ENCODE data around the gene SNX33. TPM values are rescaled to one million over a fixed set of nuclear protein-coding genes. Genes with fewer than 3 reads are reported as not detected.

The SNX33 gene
- total and polyA plus RNA-seq, 2 of the 13 experiments (the other 11 are each of a cell fraction or from before 2014, with no cell fraction given) = 11.0 to 11.6 TPM

DNA sequence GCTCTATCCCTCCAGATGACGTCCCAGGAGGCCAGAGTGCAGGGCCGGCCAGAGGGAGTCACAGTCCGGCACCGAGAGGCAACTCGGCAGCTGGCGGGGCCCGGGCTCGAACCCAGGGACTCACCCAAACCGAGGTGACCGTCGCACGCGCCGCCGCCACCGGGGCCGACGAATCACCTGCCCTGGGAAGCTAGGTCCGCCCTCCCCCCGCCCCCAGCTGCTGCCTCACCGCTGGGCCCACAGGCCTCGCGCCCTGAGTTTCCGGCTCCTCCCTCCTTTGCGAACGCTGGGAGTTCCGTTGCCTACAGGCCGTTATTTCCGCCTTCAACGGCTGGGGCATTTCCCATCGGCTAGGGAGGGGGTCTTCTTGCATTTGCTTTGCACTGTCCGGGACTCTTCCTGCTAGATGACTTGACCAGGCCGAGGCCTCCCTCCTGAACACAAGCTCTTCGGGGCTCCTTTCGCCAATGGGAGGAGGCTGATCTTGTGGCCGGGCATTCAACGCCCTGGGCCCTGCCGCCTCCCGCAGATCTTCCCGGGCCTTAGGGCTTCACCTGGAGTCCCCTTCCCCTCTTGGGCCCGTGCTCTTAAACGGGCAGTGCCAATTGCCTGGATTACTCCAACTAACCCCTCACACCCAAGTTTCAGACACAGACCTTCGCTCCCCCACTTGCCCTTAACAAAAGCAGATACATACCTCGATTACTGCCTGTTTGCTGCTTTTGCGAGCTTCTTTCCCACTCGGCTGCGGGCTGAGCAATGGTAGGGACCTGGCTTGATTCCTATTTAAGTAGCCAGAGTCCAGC is 22.0 kb upstream of the SNX33 start, which contains the start of gene SNUPN (continued):
- TF ChIP-seq, protein P1, sequence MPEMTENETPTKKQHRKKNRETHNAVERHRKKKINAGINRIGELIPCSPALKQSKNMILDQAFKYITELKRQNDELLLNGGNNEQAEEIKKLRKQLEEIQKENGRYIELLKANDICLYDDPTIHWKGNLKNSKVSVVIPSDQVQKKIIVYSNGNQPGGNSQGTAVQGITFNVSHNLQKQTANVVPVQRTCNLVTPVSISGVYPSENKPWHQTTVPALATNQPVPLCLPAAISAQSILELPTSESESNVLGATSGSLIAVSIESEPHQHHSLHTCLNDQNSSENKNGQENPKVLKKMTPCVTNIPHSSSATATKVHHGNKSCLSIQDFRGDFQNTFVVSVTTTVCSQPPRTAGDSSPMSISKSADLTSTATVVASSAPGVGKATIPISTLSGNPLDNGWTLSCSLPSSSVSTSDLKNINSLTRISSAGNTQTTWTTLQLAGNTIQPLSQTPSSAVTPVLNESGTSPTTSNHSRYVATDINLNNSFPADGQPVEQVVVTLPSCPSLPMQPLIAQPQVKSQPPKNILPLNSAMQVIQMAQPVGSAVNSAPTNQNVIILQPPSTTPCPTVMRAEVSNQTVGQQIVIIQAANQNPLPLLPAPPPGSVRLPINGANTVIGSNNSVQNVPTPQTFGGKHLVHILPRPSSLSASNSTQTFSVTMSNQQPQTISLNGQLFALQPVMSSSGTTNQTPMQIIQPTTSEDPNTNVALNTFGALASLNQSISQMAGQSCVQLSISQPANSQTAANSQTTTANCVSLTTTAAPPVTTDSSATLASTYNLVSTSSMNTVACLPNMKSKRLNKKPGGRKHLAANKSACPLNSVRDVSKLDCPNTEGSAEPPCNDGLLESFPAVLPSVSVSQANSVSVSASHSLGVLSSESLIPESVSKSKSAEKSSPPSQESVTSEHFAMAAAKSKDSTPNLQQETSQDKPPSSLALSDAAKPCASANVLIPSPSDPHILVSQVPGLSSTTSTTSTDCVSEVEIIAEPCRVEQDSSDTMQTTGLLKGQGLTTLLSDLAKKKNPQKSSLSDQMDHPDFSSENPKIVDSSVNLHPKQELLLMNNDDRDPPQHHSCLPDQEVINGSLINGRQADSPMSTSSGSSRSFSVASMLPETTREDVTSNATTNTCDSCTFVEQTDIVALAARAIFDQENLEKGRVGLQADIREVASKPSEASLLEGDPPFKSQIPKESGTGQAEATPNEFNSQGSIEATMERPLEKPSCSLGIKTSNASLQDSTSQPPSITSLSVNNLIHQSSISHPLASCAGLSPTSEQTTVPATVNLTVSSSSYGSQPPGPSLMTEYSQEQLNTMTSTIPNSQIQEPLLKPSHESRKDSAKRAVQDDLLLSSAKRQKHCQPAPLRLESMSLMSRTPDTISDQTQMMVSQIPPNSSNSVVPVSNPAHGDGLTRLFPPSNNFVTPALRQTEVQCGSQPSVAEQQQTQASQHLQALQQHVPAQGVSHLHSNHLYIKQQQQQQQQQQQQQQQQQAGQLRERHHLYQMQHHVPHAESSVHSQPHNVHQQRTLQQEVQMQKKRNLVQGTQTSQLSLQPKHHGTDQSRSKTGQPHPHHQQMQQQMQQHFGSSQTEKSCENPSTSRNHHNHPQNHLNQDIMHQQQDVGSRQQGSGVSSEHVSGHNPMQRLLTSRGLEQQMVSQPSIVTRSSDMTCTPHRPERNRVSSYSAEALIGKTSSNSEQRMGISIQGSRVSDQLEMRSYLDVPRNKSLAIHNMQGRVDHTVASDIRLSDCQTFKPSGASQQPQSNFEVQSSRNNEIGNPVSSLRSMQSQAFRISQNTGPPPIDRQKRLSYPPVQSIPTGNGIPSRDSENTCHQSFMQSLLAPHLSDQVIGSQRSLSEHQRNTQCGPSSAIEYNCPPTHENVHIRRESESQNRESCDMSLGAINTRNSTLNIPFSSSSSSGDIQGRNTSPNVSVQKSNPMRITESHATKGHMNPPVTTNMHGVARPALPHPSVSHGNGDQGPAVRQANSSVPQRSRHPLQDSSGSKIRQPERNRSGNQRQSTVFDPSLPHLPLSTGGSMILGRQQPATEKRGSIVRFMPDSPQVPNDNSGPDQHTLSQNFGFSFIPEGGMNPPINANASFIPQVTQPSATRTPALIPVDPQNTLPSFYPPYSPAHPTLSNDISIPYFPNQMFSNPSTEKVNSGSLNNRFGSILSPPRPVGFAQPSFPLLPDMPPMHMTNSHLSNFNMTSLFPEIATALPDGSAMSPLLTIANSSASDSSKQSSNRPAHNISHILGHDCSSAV (CRISPR knock-in tag; IDR thresholded peaks at IDR 0.05; ENCODE audit: borderline replicate concordance) = no peak; the same call in 1 of the 2 replicates
- TF ChIP-seq ZNF12 (CRISPR knock-in tag; IDR thresholded peaks at IDR 0.05) (0 out of 2 replicates have a peak, but pooled peaks have one; percentile 27), SMAD9 (CRISPR knock-in tag; IDR thresholded peaks at IDR 0.05) (no peak), ZKSCAN5 (CRISPR knock-in tag; IDR thresholded peaks at IDR 0.05) (no peak), SIX1 (CRISPR knock-in tag; IDR thresholded peaks at IDR 0.05; ENCODE audit: borderline replicate concordance) (no peak), ZNF720 (CRISPR knock-in tag; IDR thresholded peaks at IDR 0.05) (no peak), NCOA5 (CRISPR knock-in tag; IDR thresholded peaks at IDR 0.05) (no peak), MIER3 (CRISPR knock-in tag; IDR thresholded peaks at IDR 0.05; ENCODE audit: borderline replicate concordance) (peak; percentile 76), NR2F1 (CRISPR knock-in tag; IDR thresholded peaks at IDR 0.05) (0 out of 4 replicates have a peak, but pooled peaks of 1 of the 2 experiments have one; percentile 56), RBM39 (IDR thresholded peaks at IDR 0.05; ENCODE audit: low read depth, low read length, poor library complexity, severe bottlenecking) (peak; percentile 91), BHLHE40 (IDR thresholded peaks at IDR 0.05; ENCODE audit: low read length) (peak; percentile 84), MAFF (IDR thresholded peaks at IDR 0.05; ENCODE audit: low read depth, low read length) (no peak)
- TF ChIP-seq, protein P2, sequence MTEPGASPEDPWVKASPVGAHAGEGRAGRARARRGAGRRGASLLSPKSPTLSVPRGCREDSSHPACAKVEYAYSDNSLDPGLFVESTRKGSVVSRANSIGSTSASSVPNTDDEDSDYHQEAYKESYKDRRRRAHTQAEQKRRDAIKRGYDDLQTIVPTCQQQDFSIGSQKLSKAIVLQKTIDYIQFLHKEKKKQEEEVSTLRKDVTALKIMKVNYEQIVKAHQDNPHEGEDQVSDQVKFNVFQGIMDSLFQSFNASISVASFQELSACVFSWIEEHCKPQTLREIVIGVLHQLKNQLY (CRISPR knock-in tag; IDR thresholded peaks at IDR 0.05) = peak; percentile 51; the same call in 1 of the 2 replicates
- TF ChIP-seq, protein P3, sequence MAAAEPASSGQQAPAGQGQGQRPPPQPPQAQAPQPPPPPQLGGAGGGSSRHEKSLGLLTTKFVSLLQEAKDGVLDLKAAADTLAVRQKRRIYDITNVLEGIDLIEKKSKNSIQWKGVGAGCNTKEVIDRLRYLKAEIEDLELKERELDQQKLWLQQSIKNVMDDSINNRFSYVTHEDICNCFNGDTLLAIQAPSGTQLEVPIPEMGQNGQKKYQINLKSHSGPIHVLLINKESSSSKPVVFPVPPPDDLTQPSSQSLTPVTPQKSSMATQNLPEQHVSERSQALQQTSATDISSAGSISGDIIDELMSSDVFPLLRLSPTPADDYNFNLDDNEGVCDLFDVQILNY (CRISPR knock-in tag; conservative IDR thresholded peaks at IDR 0.05) = no peak
- TF ChIP-seq, protein P4, sequence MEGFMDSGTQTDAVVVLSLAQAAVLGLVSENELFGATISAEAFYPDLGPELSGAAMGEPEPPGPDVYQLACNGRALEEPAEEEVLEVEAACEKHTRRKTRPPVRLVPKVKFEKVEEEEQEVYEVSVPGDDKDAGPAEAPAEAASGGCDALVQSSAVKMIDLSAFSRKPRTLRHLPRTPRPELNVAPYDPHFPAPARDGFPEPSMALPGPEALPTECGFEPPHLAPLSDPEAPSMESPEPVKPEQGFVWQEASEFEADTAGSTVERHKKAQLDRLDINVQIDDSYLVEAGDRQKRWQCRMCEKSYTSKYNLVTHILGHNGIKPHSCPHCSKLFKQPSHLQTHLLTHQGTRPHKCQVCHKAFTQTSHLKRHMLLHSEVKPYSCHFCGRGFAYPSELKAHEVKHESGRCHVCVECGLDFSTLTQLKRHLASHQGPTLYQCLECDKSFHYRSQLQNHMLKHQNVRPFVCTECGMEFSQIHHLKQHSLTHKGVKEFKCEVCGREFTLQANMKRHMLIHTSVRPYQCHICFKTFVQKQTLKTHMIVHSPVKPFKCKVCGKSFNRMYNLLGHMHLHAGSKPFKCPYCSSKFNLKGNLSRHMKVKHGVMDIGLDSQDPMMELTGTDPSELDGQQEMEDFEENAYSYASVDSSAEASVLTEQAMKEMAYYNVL (CRISPR knock-in tag; IDR thresholded peaks at IDR 0.05; ENCODE audit: borderline replicate concordance) = no peak
